ENCODE results near the gene COL20A1. TPM values are rescaled to one million over a fixed set of nuclear protein-coding genes. Genes with fewer than 3 reads are reported as not detected.

The COL20A1 gene
- total and polyA plus RNA-seq, 8 donors, result 0.53 to 2.4 TPM; not detected in 6

DNA sequence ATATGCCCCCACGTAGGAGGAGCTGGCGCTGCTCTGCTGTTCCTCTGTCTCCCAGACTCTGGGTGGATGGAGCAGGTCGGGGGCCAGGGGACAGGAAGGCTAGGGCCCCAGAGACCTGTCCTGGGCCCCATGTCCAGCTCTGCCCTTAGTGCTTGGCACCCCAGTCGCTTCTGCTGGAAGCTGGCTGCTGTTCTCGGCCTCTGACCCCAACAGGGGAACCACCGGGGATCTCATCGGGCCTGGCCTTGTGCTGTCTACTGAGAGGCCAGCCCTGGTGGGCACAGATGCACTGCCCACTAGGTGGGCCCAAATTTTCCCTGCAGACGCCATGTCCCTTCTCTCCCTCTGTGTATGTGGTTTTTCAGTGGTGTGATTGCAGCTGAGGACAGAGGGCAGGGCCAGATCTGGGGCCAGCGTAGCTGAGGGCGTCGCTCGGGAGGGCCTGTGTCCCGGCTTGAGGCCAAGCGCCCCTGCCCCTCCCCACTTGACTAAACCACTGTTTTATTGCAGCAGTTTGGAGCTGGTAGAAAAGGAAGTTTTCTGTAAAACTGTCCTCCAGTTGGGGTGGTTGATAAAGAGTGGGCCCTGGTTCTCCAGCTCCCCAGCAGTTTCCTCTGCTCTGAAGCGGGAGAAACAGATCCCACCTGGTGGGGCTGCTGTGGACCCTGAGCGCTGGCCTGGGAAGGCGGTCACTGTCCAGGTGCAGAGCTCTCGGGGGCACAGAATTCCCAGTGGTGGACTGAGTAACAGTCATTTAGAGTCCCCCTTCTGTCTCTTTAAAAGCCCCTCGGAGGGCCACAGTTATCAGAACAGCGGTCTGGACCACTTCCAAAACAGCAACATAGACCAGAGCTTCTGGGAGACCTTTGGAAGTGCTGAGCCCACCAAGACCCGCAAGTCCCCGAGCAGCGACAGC lies 5.9 kb upstream of the COL20A1 start:
- Histone ChIP-seq H3K4me1 (peaks cover 0 to 15% (median 13%) of the 10 kb centered on the region in 4 donors), H3K36me3 (peaks cover 67 to 80% (median 78%) of the 10 kb centered on the region in 4 donors), H3K27me3 (peaks cover 0 to 9% (median 0%) of the 10 kb centered on the region in 3 donors), H3K27ac (no peak overlapping the region), H3K9me3 (no peaks in the 10 kb centered on the region), H3K4me3 (no peak overlapping the region)
- no peak for DNase-seq
- intact Hi-C loops (cut with DNase I; ENCODE audit: low total_unique reads), result no loop called here
- 85 to 90% (median 89%) methylated on average over 16 to 23 of the region's 23 CpGs for WGBS, 5 donors
- TF ChIP-seq, protein P1, sequence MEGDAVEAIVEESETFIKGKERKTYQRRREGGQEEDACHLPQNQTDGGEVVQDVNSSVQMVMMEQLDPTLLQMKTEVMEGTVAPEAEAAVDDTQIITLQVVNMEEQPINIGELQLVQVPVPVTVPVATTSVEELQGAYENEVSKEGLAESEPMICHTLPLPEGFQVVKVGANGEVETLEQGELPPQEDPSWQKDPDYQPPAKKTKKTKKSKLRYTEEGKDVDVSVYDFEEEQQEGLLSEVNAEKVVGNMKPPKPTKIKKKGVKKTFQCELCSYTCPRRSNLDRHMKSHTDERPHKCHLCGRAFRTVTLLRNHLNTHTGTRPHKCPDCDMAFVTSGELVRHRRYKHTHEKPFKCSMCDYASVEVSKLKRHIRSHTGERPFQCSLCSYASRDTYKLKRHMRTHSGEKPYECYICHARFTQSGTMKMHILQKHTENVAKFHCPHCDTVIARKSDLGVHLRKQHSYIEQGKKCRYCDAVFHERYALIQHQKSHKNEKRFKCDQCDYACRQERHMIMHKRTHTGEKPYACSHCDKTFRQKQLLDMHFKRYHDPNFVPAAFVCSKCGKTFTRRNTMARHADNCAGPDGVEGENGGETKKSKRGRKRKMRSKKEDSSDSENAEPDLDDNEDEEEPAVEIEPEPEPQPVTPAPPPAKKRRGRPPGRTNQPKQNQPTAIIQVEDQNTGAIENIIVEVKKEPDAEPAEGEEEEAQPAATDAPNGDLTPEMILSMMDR (IDR thresholded peaks at IDR 0.05), result no peak
- TF ChIP-seq EP300 (IDR thresholded peaks at IDR 0.05), result no peak
- TF ChIP-seq POLR2AphosphoS5 (IDR thresholded peaks at IDR 0.05), result no peak
- no peak for TF ChIP-seq POLR2A (IDR thresholded peaks at IDR 0.05)

DNA sequence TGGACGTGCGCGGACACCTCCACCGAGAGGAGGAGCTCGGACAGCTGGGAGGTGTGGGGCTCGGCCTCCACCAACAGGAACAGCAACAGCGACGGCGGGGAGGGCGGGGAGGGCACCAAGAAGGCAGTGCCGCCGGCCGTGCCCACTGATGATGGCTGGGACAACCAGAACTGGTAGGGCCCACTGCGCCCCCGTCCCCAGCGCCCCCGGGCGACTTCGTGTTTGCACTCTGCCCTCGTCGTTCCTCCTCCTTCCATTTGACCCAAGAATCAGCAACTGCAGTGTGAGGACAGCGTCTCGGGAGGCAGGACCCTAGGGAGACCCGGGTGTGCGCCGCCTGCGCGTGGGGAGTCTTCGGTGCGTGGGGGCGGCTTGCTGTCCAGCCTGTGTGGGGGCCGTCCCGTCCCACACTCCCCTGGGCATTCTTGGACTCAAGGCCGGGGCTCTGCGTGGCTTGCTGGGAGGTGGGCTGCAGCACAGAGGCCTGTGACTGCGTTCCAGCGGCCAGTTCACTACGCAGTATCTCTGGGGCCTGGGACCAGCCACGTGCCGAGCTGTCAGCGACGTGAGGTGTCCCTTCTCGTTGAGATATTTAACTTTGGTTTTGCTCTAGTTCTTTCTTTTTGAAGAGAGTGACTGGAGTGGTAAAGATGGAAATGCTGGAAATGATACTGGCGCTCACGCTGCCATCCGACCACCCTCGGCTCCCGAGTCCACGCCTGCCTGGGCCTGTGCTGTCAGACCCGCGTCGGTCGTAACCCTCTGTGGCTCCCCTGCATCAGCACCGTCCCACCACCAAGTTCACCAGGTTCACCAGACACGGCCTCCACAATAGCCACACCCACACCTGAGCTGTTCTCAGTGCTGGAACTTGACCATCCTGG lies 5.0 kb upstream of the COL20A1 start:
- TF ChIP-seq, protein P1 (IDR thresholded peaks at IDR 0.05), result no peak
- TF ChIP-seq POLR2AphosphoS5 (IDR thresholded peaks at IDR 0.05), result no peak
- no peak for TF ChIP-seq POLR2A (IDR thresholded peaks at IDR 0.05)
- TF ChIP-seq EP300 (IDR thresholded peaks at IDR 0.05), result no peak
- intact Hi-C loops (cut with DNase I; ENCODE audit: low total_unique reads), result no loop called here
- DNase-seq, result no peak
- H3K4me3 ChIP-seq, result no peak overlapping the region
- no peak overlapping the region for H3K27ac ChIP-seq
- peaks cover 0 to 18% (median 2%) of the 10 kb centered on the region in 3 donors for H3K27me3 ChIP-seq
- H3K9me3 ChIP-seq, result no peaks in the 10 kb centered on the region
- 89 to 92% (median 90%) methylated on average over 49 to 55 of the region's 55 CpGs for WGBS, 5 donors
- H3K4me1 ChIP-seq, result peaks cover 0 to 15% (median 13%) of the 10 kb centered on the region in 4 donors
- peaks cover 59 to 71% (median 69%) of the 10 kb centered on the region in 4 donors for H3K36me3 ChIP-seq

DNA sequence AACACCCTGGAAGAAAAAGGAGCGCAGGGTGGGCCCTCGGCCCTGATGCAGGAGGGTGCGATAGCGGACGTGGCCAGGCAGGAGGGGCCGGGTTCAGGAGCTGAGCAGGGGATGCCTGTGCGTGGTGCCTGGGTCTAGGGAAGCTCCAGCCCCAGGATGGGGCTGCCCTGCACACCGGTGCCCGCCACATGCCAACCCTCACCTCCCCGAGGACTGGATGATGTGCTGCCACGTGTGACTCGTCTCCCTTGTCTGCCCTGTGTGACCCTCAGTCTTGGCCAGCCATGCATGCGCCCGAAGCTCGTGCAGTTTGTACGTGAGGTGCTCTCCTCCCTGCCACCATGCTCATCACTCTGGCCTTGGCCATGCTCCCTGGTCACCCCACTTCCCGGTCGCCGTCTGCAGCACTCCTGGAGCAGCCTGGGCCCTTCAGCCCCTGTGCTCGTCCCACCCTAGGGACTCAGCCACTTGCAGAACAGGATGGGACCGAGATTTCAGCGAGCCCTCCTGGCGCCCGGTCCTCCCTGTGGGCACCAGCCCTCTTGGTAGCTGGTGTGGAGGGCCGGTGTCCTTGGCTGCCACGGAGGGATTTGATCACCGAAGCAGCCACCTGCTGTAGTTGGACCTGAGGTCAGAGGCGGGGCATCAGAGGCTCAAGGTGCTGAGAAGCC lies 4.3 kb upstream of the COL20A1 start:
- DNase-seq, result no peak
- Histone ChIP-seq H3K4me1 (peaks cover 0 to 15% (median 13%) of the 10 kb centered on the region in 4 donors), H3K27ac (no peak overlapping the region), H3K9me3 (no peaks in the 10 kb centered on the region), H3K27me3 (peaks cover 0 to 25% (median 9%) of the 10 kb centered on the region in 3 donors), H3K36me3 (peaks cover 52 to 64% (median 61%) of the 10 kb centered on the region in 4 donors), H3K4me3 (no peak overlapping the region)
- WGBS, 5 donors, result 78 to 88% (median 85%) methylated on average over 17 to 28 of the region's 28 CpGs
- TF ChIP-seq POLR2A (IDR thresholded peaks at IDR 0.05), result no peak
- intact Hi-C loops (cut with DNase I; ENCODE audit: low total_unique reads), result no loop called here

DNA sequence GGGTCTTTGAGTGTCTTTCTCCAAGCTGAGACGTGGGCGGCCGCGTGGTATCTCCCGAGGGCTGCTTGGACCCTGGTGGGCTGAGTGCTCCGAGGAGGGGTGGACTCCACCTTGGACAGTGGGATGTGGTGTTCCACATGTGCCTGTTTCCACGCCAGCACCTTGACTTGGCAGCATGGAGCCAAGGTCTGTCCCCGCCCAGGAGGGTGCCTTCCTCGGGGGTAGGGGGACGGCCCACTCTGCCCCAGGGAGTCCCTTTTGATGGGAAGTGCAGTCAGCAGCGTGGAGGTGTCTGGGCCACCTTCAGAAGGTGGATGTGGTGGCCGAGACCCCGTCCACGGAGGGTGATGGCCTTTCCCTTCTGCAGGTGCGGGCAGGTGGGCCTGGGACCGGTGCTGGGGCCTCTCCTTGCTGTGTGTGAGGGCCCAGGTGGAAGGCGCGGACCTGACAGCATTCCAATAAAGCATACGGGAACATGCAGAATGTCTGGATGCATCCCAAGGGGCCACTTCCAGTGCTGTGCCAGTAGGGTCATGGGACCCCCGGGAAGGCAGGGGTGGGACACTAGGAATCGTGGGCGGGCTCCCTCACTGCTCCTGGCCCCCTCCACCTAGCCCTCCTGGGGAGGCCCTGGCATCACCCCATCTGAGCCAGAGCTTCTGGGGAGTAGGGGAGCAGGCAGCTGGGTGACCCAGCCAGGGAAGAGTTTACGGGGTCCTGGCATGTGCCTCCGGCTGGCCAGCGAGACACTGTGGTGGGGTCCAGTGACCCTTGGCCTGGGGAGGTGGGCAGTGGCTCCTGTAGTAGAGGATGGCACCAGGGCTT lies 3.5 kb upstream of the COL20A1 start:
- Histone ChIP-seq H3K27me3 (peaks cover 0 to 33% (median 13%) of the 10 kb centered on the region in 3 donors), H3K27ac (no peak overlapping the region), H3K36me3 (peaks cover 45 to 55% (median 53%) of the 10 kb centered on the region in 4 donors), H3K4me3 (no peak overlapping the region), H3K9me3 (no peaks in the 10 kb centered on the region), H3K4me1 (peaks cover 0 to 15% (median 13%) of the 10 kb centered on the region in 4 donors)
- intact Hi-C loops (cut with DNase I; ENCODE audit: low total_unique reads), result no loop called here
- 73 to 82% (median 82%) methylated on average over 16 to 25 of the region's 25 CpGs for WGBS, 5 donors
- no peak for DNase-seq
- TF ChIP-seq POLR2A (IDR thresholded peaks at IDR 0.05) (no peak), EP300 (IDR thresholded peaks at IDR 0.05) (no peak), POLR2AphosphoS5 (IDR thresholded peaks at IDR 0.05) (no peak)
- TF ChIP-seq, protein P1 (IDR thresholded peaks at IDR 0.05), result no peak

Data from stomach (tissue), 9 donors.